Measurements from ENCODE around the gene CNKSR3.

Gene CNKSR3

DNA sequence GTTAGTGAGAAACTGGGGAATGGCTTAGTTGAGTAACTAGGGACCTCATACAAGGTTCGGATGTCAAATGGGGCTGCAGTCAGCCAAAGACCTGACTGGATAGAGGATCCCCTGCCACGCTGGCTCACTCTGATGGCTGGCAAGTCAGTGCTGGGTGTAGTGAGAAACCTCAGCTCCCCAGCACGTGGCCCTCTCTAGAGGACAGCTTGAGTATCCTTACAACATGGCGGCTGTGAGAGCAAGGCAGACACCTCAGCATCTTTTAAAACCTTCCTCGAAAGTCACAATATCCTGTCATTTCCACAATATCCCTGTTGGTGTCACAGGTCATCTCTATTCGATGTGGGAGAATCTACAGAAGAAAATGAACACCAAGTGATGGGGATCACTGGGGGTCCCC is 127.2 kb downstream of the CNKSR3 start:
- no peak for DNase-seq (ENCODE audit: low read depth)

DNA sequence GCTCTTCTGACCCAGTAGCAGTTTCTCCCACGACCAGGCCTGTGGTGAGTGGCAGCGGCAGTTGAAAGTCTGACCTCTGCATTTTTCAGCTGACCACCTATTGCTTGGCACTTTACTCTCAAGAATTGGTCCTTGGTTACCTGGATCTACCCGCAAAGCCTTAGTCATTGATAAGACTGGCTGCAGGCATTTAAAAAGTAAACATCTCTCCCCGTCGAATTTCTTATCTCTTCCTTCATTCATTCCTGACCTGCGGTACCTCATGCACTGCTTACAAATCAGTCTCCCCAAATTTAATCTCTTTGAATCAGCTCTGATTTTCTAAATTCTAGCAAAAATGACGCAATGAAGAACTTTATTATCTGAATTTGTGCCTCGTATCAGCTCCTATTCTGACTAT is 127.7 kb downstream of the CNKSR3 start:
- no peak for DNase-seq (ENCODE audit: low read depth)

DNA sequence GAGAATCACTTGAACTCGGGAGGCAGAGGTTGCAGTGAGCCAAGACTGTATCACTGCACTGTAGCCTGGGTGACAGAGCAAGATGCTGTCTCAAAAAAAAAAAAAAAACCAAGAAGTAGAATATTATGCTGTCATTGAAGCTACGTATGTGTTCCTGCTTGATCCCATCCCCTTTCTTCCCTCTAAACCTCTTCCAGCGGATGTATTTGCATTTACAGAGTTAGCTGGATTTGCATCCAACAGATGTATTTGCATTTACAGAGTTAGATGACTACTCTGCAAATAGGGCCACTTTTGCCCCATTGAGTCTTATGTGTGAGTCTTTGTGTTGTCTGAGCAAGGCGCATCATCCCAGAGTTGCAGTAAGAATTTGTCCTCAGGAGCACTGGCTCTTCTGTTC is 128.9 kb downstream of the CNKSR3 start:
- DNase-seq (ENCODE audit: low read depth), result no peak

DNA sequence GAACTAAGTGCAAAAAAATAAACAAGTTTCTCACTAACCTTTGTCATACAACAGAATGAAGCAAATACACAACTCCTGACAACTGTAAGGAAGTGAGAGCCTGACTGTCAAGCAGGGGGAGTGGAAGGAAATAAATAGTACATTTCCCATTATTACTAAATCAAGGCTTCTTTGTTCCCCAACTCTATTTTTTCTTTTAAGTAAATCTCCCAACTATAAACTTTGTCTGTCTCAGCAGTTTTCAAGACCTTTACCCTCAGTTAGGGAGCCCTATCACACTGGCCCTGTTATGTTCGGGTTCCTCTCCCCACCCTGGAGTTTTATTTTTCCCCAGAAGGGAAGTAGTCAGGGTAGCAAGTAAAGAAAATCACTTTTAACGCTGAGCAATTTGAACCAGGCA is 129.7 kb downstream of the CNKSR3 start:
- DNase-seq (ENCODE audit: low read depth), result no peak

DNA sequence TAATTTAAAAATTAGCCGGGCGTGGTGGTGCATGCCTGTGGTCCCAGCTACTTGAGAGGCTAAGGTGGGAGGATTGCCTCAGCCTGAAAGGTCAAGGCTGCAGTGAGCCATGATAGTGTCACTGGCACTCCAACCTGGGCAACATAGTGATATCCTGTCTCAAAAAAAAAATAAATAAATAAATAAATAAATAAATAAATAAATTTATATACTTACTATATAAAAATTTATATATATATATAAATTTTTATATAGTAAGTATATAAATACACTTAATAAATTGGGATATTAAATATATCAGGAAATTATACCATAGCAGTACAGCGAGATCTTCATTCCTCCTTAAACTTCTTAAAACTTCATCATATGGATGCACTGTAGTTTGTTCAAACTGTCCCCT is 130.9 kb downstream of the CNKSR3 start:
- no peak for DNase-seq (ENCODE audit: low read depth)

DNA sequence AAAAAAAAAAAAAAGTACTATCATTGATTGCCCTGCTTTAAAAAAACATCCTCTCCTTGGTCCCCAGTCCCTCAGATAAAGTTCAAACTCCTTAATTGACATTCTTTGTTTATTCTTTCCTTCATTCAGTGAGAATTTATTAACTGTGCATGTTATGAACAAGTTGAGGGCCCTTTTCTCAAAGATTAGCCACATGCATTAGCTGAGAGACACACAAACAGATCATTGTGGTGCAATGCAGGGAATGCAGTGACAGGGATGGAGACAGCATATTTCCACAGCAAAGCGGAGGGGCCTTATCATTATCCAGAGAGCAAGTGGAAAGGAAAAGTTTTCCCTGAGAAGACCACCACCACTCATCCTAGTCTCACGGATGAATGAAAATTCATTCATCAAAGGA is 132.0 kb downstream of the CNKSR3 start:
- no peak for DNase-seq (ENCODE audit: low read depth)

DNA sequence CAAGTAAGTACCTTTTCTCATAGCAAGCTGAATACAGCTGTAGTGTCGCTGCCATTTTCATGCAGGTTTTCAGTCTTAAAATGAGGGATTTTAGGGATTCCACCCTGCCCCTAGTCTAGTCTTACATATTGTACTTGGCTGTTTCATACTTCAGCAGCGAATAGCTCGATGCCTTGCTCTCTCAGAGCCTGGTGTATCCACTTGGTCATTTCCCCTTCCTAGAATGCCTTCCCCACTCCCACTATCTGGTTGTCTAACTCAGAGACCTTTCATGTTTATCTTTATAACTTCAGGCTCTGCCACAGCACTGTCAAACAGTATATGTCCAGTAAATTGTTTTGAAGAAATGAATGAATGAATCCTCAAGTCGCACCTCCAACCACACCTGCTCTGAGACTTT is 132.8 kb downstream of the CNKSR3 start:
- no peak for DNase-seq (ENCODE audit: low read depth)

DNA sequence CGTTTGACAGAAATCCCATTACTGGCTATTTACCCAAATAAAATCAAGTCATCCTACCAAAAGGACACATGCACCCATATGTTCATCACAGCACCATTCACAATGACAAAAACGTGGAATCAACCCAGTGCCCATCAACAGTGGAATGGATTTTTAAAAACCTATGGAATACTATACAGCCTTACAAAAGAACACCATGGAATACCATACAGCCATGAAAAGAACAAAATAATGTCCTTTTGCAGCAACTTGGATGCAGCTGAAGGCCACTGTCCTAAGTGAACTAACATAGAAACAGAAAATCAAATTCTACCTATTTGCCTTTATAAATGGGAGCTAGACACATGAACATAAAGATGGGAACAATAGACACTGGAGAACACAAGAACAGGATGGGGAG is 136.5 kb downstream of the CNKSR3 start:
- no peak for DNase-seq (ENCODE audit: low read depth)

DNA sequence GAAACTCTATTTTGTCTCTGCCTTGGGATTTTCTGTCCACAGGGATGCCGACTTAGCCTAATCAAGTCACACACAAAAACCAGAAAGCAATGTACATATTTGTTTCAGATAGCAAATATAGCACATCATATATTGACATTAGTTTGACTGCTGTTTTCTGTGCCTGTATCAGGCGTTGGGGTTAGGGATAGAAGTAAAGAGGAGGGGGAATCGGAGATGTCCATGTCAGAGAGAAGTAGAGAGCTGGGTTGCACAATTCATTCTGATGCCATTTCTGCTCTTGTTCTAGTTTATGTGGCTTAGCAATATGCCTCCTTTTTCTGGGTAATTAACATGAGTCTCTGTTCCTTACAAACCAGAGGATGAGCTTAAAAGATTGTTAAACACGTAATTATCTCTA is 139.2 kb downstream of the CNKSR3 start:
- no peak for DNase-seq (ENCODE audit: low read depth)

DNA sequence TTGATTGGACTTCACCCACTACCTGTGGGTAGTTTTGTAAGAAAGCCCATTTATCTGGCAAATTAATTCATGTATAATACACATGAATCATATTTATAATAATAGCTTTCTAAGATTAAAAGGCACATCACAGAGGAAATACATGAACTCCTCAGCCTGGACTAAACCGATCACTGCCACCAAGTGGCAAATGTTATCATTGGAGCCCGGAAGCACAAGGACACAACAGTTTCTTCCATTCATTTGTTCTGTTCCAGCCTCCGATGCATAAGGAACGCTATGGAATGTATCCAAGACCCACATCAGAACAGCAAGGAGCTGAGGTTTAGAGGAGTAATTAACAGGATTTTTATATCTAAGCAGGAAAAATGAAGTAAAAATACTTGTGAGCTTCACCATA is 139.9 kb downstream of the CNKSR3 start:
- no peak for DNase-seq (ENCODE audit: low read depth)

DNA sequence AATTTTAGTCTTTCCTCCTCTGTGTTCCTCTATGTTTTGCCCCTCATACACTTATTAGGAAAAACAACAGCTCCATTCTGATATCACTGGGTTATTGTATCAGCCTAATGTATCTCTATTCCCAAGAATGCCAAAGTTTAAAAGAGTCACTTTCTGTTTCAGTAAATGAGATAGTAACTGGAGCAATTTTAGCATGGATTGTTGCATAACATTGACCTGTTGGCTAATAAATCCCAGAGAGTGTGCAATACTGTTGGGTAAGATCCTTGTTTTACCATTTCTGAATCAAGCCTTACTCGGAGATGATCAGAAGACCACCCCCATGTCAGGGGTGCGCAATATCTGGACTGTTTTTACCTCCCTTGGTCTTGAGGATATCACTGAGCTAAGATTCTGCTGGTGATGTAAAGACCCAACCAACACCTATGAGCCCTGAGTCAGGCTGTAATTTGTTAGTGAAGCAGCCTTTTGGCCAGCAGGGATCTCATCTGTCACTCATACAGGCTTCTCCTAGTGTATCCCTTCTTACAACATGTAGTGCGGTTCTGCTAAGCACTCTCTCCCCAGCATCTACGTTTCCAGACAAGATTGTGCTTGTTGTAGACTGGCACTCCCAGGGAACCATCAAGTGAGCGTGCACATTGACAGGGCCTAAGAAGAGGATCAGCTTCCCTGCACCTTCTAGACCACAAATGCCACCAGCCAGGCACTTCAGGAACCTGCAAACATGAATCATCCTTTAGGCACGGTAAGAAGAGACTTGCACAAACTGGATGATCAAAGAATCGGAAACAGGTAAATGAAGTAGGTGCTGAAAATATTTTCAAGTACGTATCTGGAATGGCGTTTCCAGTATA is 142.4 kb downstream of the CNKSR3 start:
- no peak for DNase-seq (ENCODE audit: low read depth)

DNA sequence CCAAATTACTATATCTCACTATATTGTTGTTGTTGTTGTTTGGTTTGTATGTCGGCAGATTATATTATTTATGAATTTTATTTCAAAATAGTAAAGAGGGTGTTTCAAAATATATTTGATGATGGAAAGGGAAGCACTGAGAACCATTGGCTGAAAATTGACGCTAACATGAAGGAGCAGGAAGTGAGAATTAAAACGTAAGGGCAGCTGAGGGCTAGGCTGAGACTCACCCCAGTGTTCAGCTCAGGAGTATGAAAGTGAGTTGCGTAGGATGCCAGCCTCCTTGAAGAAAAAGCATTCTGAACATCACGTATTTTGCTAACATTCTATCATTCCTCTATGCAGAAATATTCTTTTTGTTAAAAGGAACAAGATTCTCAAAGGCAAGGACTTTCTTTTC is 143.1 kb downstream of the CNKSR3 start:
- no peak for DNase-seq (ENCODE audit: low read depth)

DNA sequence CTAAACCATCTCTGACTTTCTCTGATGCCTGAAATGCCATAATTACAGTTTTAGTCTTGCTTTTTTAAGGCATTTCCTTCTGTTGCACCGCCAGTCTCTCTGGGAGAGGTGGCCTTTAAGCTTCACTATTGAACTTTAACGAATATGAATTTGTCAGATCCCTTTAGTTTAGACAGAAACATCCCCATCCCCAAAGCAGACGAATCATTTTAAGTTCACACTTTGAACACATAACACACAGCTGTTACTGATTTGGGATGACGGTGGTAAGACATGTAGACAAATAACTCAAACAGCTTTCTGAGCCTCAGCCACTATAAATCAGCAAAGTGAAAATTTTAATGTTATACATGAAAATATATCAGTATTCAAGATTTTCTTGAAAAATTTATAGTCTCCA is 146.7 kb downstream of the CNKSR3 start:
- no peak for DNase-seq (ENCODE audit: low read depth)

DNA sequence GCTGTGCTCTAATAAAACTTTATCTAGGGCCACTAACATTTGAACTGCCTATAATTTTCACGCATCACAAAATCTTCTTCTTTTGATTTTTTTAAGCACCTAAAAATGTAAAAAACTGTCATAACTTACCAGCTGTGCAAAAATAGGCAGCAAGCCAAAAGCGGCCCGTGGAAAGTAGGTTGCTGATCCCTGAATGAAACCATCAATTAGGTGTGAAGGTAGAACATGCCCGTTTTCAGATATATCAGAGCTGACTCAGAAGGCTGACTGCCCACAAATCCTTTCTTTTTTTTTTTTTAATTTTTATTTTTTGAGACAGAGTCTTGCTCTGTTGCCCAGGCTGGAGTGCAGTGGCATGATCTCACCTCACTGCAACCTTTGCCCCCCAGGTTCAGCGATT is 149.0 kb downstream of the CNKSR3 start:
- DNase-seq (ENCODE audit: low read depth), result no peak

DNA sequence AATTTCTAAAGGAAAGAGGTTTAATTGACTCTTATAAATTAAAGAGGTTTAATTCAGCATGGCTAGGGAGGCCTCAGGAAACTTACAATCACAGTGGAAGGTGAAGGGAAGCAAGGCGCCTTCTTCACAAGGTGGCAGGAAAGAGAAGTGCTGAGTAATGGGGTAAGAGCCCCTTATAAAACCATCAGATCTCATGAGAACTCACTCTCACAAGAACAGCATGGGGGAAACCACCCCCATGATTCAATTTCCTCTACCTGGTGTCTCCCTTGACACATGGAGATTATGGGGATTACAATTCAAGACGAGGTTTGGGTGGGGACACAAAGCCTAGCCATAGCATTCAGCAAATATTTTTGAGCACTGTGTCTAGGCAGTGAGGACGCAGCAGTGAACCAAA is 150.0 kb downstream of the CNKSR3 start:
- no peak for DNase-seq (ENCODE audit: low read depth)

DNA sequence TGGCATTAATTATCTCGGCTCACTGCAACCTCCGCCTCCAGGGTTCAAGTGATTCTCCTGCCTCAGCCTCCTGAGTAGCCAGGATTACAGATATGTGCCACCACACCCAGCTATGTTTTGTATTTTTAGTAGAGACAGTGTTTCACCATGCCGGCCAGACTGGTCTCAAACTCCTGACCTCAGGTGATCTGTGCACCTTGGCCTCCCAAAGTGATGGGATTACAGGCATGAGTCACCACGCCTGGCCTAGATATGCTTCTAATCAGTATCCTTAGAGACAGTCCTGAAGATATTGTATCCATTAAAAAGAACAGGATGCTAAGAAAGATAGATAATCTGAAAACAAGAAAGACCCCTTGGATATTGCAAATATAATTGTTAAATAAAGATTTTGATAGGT is 150.8 kb downstream of the CNKSR3 start:
- no peak for DNase-seq (ENCODE audit: low read depth)

DNA sequence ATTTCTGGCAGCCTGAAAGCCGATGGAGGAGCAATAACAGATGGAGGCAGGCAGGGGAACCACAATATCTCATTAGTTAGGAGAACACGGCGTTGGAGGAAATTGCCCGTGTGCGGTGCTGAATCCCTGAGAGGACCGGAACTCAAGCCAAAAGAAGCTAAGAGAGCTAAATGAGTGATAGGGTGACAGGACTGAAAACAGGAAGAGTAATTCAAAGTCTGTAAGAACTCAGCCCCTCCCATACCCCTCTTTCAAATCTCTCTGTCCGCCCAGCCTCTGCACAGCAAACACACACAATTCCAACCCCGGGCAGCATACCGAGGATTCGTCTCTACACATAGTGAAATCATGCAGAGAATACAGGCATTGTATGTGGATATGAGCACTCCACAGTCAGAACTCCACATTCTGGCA is 151.3 kb downstream of the CNKSR3 start:
- DNase-seq (ENCODE audit: low read depth), result no peak

DNA sequence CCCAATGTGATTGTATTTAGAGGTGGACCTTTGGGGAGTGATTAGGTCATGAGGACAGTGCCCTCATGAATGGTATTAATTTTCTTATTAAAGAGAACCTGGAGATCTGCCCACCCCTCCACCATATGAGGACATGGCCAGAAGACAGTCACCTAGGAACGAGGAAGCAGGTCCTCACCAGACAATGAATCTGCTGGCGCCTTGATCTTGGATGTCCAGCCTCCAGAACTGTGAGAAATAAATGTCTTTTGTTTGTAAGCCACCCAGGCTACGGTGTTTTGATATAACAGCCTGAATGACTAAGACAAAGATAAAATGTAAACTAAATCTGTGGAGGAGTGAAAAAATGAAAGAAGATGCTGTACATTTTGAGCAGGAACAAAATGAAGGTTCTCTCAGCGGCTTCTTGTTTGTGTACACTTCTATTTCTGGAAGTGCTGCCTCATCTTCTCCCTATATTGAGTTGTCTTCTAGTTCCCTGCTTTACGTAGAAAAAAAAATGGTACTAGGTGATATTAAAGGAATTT is 152.4 kb downstream of the CNKSR3 start:
- DNase-seq (ENCODE audit: low read depth), result no peak

DNA sequence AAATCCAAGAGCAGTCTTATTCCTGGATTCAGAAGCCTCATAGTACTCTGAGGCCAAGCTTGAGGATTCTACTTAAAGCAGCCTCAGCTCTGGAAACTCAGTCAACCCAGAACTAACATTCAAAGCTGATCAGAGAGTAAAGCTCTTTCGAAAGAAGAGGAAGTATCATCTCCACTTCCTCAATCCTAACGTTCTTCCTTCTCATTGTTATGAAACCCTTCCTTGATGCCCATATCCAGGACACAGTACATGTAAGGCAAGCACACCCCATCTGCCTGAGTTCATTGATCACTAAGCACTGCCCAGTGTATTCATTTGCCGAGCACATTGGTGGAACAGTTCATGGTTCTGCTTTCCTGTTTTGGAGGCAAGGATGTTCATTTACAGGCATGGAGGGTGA is 153.8 kb downstream of the CNKSR3 start, which contains the start of gene IPCEF1:
TSS of gene IPCEF1 (minus strand) at position 114 of the 400 bp plus-strand sequence. CDS start 90,856 bp downstream, outside the sequence.
- no peak for DNase-seq (ENCODE audit: low read depth)

DNA sequence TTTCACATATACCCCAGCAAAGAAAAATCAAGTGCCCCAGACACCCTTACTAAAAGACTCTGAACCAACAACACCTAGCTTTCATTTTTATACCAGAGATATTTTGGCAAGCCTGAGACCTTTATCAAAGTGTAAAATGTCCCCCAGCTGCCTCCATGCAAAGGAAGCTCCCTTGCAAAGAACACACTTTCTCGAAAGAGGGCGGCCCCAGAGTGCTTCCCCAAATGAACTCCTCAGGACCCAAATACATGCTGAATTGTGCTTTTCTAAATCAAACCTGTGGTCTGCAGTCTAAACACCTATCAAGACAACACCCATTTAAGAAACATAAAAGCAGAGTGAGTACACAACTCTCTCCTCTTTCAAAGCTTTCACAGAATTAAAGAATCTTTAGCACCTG is 154.4 kb downstream of the CNKSR3 start:
- no peak for DNase-seq (ENCODE audit: low read depth)

DNA sequence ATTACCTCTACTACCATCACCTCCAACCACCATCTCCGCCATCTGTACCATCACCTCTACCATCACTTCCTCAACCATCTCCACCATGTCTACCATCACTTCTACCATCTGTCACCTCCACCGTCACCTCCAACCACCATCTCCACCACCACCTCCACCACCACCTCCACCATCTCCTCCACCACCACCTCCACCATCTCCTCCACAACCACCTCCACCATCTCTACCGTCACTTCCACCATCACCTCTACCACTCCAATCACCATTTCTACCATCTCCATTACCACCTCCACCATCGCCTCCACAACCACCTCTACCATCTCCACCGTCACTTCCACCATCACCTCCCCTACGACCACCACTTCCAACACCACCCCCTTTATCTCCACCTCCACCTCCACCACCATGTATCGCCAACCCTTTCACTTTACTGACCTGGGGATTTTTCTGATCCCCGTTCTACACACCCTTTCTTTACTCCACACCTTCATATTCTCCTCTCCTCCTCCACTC is 156.2 kb downstream of the CNKSR3 start:
- DNase-seq (ENCODE audit: low read depth), result no peak

DNA sequence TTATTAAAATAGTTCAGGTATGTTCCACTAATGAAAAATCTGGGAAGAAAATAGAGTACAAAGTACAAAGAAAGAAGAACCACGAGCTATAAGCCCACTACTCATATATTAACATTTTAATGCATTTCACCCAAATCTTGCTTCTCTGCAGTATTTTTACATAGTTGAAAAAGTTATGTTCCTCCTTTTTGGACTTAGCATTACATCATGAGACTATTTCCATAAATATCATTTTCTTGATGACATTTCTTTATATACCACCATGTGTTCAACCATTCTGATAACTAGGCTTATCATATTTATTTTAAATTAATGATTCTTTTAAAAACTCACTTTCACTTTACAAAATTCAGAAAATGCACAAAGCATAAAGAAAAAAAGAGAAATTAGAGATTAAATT is 156.9 kb downstream of the CNKSR3 start:
- DNase-seq (ENCODE audit: low read depth), result no peak

DNA sequence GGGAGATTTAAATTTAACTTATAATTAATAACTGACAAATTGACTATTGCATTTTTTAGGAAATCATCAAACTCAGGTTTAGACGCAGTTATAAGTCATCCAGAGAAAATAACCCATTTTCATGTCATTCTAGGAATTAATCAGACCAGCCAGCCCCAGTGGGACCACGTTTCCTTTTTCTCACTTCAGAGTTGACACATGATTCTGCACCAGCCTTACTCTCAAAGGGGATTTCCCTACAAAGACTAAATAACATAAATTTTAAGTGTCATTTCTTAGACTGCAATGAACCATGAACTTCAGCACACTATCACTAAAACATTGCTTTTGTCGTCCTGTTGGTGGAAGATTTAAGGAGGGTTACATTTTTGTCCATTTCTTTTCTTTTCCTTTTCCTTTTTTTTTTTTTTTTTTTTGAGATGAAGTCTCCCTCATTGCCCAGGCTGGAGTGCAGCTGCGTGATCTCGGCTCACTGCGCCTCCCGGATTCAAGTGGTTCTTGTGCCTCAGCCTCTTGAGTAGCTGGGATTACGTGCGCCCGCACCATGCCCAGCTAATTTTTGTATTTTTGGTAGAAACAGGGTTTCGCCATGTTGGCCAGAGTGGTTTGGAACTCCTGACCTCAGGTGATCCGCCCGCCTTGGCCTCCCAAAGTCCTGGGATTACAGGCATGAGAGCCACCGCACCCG is 157.4 kb downstream of the CNKSR3 start:
- peak; percentile 28 for DNase-seq (ENCODE audit: low read depth)

Data from activated T-cell treated with anti-CD3 and anti-CD28 coated beads for 48 hours (primary cell).